CD14-positive monocyte (primary cell): ENCODE results near the gene PREX1. TPM values are rescaled to one million over a fixed set of nuclear protein-coding genes. Genes with fewer than 3 reads are reported as not detected.

ENCODE experiments used
- DNase-seq, 3 donors: peaks; one replicate each; pipeline ENCODE4 v3.0.0-alpha.2; 2011 to 2022
- H2AFZ ChIP-seq: 2 replicates; pipeline ENCODE4 v1.6.0; 2012; ENCODE audit warnings: mild to moderate bottlenecking, low read depth, low read length, inconsistent platforms; ENCODE audit not compliant: insufficient read depth, poor library complexity, severe bottlenecking
- H3K27ac ChIP-seq, 2 donors: 1 replicate in 1 of 2; 2 replicates in 1 of 2; pipeline ENCODE4 v1.5.1; 2012 to 2013; ENCODE audit warnings: low read length in 2 of 2, control low read depth in 1 of 2, inconsistent platforms in 1 of 2, low read depth in 1 of 2, mild to moderate bottlenecking in 1 of 2
- H3K27me3 ChIP-seq, 2 donors: one replicate each; pipeline versions ENCODE4 v1.6.0 to v1.6.1; 2011 to 2013; ENCODE audit warnings: low read length in 2 of 2; ENCODE audit not compliant: control insufficient read depth in 2 of 2, insufficient read depth in 2 of 2
- H3K36me3 ChIP-seq, 2 donors: replicated peaks in 1 of 2; 1 replicate in 1 of 2; 2 replicates in 1 of 2; pipeline versions ENCODE4 v1.5.1 to v1.6.1; 2012 to 2013; ENCODE audit warnings: low read length in 2 of 2, control low read depth in 1 of 2, inconsistent platforms in 1 of 2, mild to moderate bottlenecking in 1 of 2; ENCODE audit not compliant: insufficient read depth in 2 of 2, control insufficient read depth in 1 of 2
- H3K4me1 ChIP-seq, 2 donors: 1 replicate in 1 of 2; 2 replicates in 1 of 2; pipeline versions ENCODE4 v1.5.1 to v1.6.1; 2012 to 2013; ENCODE audit warnings: low read length in 2 of 2, control low read depth in 1 of 2, inconsistent platforms in 1 of 2, mild to moderate bottlenecking in 1 of 2, moderate library complexity in 1 of 2; ENCODE audit not compliant: insufficient read depth in 2 of 2, control insufficient read depth in 1 of 2
- H3K4me2 ChIP-seq: replicated peaks from 2 replicates; pipeline ENCODE3; 2012; ENCODE audit warnings: low read length, moderate library complexity, mild to moderate bottlenecking; ENCODE audit not compliant: poor library complexity, severe bottlenecking; ENCODE audit errors: extremely low read depth
- H3K4me3 ChIP-seq, 3 experiments: fragments of 200-600 bp in 1 of 3; sonication (generic) in 1 of 3; replicated peaks in 1 of 3; 1 replicate in 2 of 3; 2 replicates in 1 of 3; pipeline ENCODE4 v1.5.1; 2011 to 2013; ENCODE audit warnings: low read length in 3 of 3, mild to moderate bottlenecking in 3 of 3, control low read depth in 2 of 3, low read depth in 2 of 3, inconsistent platforms in 1 of 3, moderate library complexity in 1 of 3
- H3K79me2 ChIP-seq: 2 replicates; pipeline ENCODE4 v1.6.0; 2012; ENCODE audit warnings: mild to moderate bottlenecking, control low read depth, inconsistent platforms, low read length, moderate library complexity; ENCODE audit not compliant: insufficient read depth
- H3K9ac ChIP-seq: 2 replicates; pipeline ENCODE4 v1.6.0; 2017; ENCODE audit warnings: low read length, mild to moderate bottlenecking; ENCODE audit not compliant: insufficient read depth, poor library complexity, severe bottlenecking
- H3K9me3 ChIP-seq, 2 donors: replicated peaks in 1 of 2; 1 replicate in 1 of 2; 2 replicates in 1 of 2; pipeline versions ENCODE4 v1.5.1 to v1.6.1; 2012 to 2013; ENCODE audit warnings: low read length in 2 of 2, control low read depth in 1 of 2; ENCODE audit not compliant: control insufficient read depth in 1 of 2, insufficient read depth in 1 of 2
- H4K20me1 ChIP-seq: 2 replicates; pipeline ENCODE4 v1.6.0; 2012; ENCODE audit warnings: mild to moderate bottlenecking, low read length, control low read depth, moderate library complexity; ENCODE audit not compliant: insufficient read depth
- H3K27ac Mint-ChIP-seq, 7 donors: one replicate each; pipeline ENCODE4 v1.8.0; 2020; ENCODE audit warnings: mild to moderate bottlenecking in 7 of 7, mixed read lengths in 7 of 7, moderate library complexity in 6 of 7, inconsistent platforms in 2 of 7
- H3K27me3 Mint-ChIP-seq, 3 donors: one replicate each; pipeline ENCODE4 v1.8.0; 2021 to 2022; ENCODE audit warnings: low read depth in 3 of 3, mild to moderate bottlenecking in 3 of 3, mixed read lengths in 3 of 3, moderate library complexity in 3 of 3, inconsistent platforms in 1 of 3
- H3K36me3 Mint-ChIP-seq, 2 donors: one replicate each; pipeline ENCODE4 v1.8.0; 2020; ENCODE audit warnings: mixed read lengths in 2 of 2, inconsistent platforms in 1 of 2, mild to moderate bottlenecking in 1 of 2
- H3K4me1 Mint-ChIP-seq: one replicate; pipeline ENCODE4 v1.8.0; 2020; ENCODE audit warnings: mild to moderate bottlenecking, mixed read lengths
- H3K4me3 Mint-ChIP-seq, 2 donors: one replicate each; pipeline ENCODE4 v1.8.0; 2020; ENCODE audit warnings: mild to moderate bottlenecking in 2 of 2, mixed read lengths in 2 of 2, moderate library complexity in 1 of 2
- H3K9me3 Mint-ChIP-seq, 7 donors: one replicate each; pipeline ENCODE4 v1.8.0; 2020 to 2022; ENCODE audit warnings: mixed read lengths in 7 of 7, mild to moderate bottlenecking in 6 of 7, moderate library complexity in 6 of 7, inconsistent platforms in 2 of 7
- CTCF ChIP-seq: fragments of 200-600 bp; IDR thresholded peaks from one replicate; pipeline ENCODE4 v1.8.0; 2022; ENCODE audit warnings: antibody characterized with exemption, mild to moderate bottlenecking
- WGBS: methylation state at CpG from one replicate; pipeline ENCODE4 v1.1.5; 2013; ENCODE audit warnings: missing lambda C conversion rate; ENCODE audit not compliant: insufficient coverage; 5-methylcytosine and 5-hydroxymethylcytosine counted together
- intact Hi-C, 2 donors: fragments of 100-400 bp; cut with micrococcal nuclease; formaldehyde crosslinking; loops; one replicate each; pipeline versions ENCODE4 v1.15.0 to v1.15.1; 2023
- polyA plus RNA-seq, 3 donors: library from polyadenylated mRNA; depleted of rRNA in 1 of 3; unstranded in 2 of 3; stranded (reverse) in 1 of 3; fragments of 300-500 nt in 2 of 3; fragments of >200 nt in 1 of 3; fragmentation: Illumina TruSeq in 2 of 3; gene quantifications; 1 replicate in 2 of 3; 2 replicates in 1 of 3; pipeline ENCODE4 v1.2.3, GENCODE V29; 2012 to 2021

The PREX1 gene
- polyA plus RNA-seq, 3 donors, result 24.3 to 114 (median 27.5) TPM

GRCh38 chr20:48690888-48691287, 136.9 kb downstream of the PREX1 start:
- H4K20me1 ChIP-seq, result peaks cover 100% of the 10 kb centered on the region
- peak overlapping the region in 1 of 2 donors; percentile 5 for H3K27ac ChIP-seq
- Mint-ChIP-seq H3K36me3 (peaks cover 21 to 87% of the 10 kb centered on the region in 2 donors), H3K27me3 (no peaks in the 10 kb centered on the region), H3K4me1 (peaks cover 4% of the 10 kb centered on the region), H3K9me3 (no peaks in the 10 kb centered on the region), H3K4me3 (no peak overlapping the region), H3K27ac (peak overlapping the region in 3 of 7 donors; percentile 17 to 45 (median 32))
- DNase-seq, result no peak
- H3K27me3 ChIP-seq, result no peaks in the 10 kb centered on the region
- no peak overlapping the region for H2AFZ ChIP-seq
- no peak overlapping the region for H3K4me2 ChIP-seq
- H3K9ac ChIP-seq, result no peak overlapping the region
- 77% methylated on average over 12 of the region's 18 CpGs for WGBS
- peaks cover 44% of the 10 kb centered on the region for H3K79me2 ChIP-seq
- no peak overlapping the region for H3K4me3 ChIP-seq
- H3K4me1 ChIP-seq, result no peaks in the 10 kb centered on the region
- H3K9me3 ChIP-seq, result no peaks in the 10 kb centered on the region
- H3K36me3 ChIP-seq, result peaks cover 94 to 97% of the 10 kb centered on the region in 2 donors
- intact Hi-C loops, result no loop called here
- TF ChIP-seq CTCF, result no peak

- Histone ChIP-seq H3K9ac (no peak overlapping the region), H3K4me3 (no peak overlapping the region), H2AFZ (no peak overlapping the region), H3K9me3 (no peaks in the 10 kb centered on the region), H4K20me1 (peaks cover 100% of the 10 kb centered on the region), H3K79me2 (peaks cover 37% of the 10 kb centered on the region), H3K27ac (peak overlapping the region in 1 of 2 donors; percentile 32), H3K4me1 (no peaks in the 10 kb centered on the region), H3K36me3 (peaks cover 94 to 97% of the 10 kb centered on the region in 2 donors), H3K27me3 (no peaks in the 10 kb centered on the region), H3K4me2 (no peak overlapping the region)
- no peaks in the 10 kb centered on the region for H3K9me3 Mint-ChIP-seq
- peaks cover 15 to 89% of the 10 kb centered on the region in 2 donors for H3K36me3 Mint-ChIP-seq
- peaks cover 4% of the 10 kb centered on the region for H3K4me1 Mint-ChIP-seq
- no peaks in the 10 kb centered on the region for H3K27me3 Mint-ChIP-seq
- no peak for DNase-seq
- H3K27ac Mint-ChIP-seq, result peak overlapping the region in 2 of 7 donors; percentile 8 to 44
- TF ChIP-seq CTCF, result no peak
- intact Hi-C loops, result no loop called here
- WGBS, result 92% methylated on average over 7 of the region's 9 CpGs
- no peak overlapping the region for H3K4me3 Mint-ChIP-seq
These were observed 137.8 kb downstream of the PREX1 start for GRCh38 chr20:48689874-48690571.
